GM13976 (cell line): ENCODE results near the gene BCL2L14.

Source experiments
- DNase-seq: peaks from one replicate; pipeline ENCODE4 v3.0.0; 2012; ENCODE audit warnings: low spot score
- in situ Hi-C: fragments of 300-500 bp; cut with MboI; formaldehyde crosslinking; loops from one replicate; pipeline ENCODE4 v1.12.0; 2022; ENCODE audit warnings: low sequenced_read_pairs, mixed read lengths, inconsistent platforms; ENCODE audit not compliant: unreplicated experiment
- TF ChIP-seq, protein P1 (sequence below): IDR thresholded peaks from 2 replicates; pipeline ENCODE4 v1.5.1; 2012; ENCODE audit warnings: borderline replicate concordance, mild to moderate bottlenecking; ENCODE audit not compliant: insufficient read depth; ENCODE audit errors: extremely low read depth, missing control alignments, control extremely low read depth

Gene BCL2L14

DNA sequence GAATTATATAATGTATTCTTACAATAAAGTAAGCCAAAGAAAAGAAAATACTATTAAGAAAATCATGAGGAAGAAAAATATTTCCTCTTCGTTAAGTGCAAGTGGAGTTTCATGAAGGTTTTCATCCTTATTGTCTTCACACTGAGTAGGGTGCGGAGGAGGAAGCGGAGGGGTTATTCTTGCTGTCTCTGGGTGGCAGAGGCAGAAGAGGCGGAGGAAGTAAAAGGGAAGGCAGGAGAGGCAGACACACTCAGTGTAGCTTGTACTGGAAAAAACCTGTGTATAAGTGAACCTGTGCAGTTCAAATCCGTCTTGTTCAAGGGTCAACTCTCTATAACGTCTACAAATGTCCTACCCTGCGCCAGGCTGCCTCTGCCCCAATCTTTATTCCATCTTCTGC, 22.0 kb upstream of the BCL2L14 start:
- DNase-seq: no peak
- TF ChIP-seq, protein P1, sequence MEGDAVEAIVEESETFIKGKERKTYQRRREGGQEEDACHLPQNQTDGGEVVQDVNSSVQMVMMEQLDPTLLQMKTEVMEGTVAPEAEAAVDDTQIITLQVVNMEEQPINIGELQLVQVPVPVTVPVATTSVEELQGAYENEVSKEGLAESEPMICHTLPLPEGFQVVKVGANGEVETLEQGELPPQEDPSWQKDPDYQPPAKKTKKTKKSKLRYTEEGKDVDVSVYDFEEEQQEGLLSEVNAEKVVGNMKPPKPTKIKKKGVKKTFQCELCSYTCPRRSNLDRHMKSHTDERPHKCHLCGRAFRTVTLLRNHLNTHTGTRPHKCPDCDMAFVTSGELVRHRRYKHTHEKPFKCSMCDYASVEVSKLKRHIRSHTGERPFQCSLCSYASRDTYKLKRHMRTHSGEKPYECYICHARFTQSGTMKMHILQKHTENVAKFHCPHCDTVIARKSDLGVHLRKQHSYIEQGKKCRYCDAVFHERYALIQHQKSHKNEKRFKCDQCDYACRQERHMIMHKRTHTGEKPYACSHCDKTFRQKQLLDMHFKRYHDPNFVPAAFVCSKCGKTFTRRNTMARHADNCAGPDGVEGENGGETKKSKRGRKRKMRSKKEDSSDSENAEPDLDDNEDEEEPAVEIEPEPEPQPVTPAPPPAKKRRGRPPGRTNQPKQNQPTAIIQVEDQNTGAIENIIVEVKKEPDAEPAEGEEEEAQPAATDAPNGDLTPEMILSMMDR: no peak
- in situ Hi-C loops: no loop called here

DNA sequence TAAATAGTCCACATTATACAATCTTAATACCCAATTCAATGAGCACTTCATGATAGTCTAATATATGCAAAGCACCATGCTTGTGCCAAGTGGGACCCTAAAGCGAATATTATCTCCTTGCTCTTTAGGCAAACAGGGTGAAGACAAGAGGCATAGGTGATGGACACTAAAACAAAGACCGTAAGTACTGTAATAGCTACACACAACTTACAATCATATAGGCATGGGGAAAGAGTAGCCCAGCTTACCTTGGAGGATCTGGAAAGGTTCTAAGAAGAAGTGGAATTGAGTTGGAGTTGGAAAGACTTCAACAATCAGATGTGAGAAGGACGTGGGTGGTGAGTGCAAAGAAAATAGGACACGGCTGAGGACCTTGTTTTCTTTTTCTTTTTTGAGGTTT, 19.1 kb upstream of the BCL2L14 start:
- DNase-seq: no peak
- in situ Hi-C loops: no loop called here
- TF ChIP-seq, protein P1: no peak

DNA sequence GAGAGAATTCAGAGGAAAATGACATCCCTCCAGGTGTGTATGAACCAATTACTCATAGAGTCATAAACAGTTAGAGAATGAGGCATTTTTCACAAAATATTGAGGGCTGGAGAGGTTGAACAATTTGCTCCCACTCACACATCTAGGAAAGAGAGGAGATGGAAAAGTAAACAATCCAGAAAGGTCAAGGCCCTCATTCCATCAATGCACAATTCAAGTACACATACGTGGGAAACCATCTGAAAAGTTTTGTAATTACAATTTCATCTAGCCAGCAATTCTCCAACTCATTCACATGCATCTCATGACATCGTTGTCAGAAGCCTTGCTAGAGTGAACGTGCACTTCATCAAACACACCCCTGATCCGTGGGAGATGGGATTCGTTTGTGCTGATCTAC, 15.7 kb upstream of the BCL2L14 start:
- TF ChIP-seq, protein P1: no peak
- in situ Hi-C loops: no loop called here
- no peak for DNase-seq

DNA sequence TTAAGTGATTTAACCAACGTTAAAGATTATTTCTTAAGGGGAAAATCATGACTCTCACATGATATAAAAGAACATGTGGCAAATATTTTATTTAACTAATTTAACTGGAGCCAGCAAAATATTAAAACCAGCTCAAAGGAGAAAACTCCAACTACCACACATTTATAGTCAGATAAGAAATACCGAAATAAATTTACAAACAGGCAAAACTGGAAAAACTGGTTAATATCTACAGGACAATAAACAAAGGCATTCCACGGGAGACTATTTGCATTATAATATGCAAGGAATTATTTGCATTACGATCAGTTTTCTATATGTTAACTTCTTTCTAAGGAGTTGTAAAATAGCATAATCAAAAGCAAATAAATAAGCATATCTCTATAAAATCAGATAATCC, 13.8 kb upstream of the BCL2L14 start:
- TF ChIP-seq, protein P1: no peak
- in situ Hi-C loops: no loop called here
- no peak for DNase-seq

DNA sequence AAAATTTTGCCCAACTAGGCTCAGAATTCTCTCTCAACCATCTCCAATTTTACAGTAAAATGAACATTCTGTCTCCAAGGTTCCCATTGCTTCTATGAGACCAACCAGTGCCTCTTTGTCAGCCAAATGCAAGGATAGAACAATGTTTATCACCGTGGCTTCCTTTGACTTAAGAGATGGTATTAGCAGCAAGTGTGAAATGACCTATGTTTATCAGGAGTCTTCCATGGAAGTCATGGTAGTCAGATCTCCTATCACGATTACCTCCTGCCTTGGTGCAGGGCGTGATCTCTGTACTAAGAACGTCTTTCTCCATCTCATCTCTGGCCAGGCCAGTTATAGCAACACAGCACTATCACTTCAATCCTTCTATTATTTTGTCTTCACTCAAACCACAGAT, 6.1 kb upstream of the BCL2L14 start:
- DNase-seq: no peak
- TF ChIP-seq, protein P1: no peak
- in situ Hi-C loops: no loop called here

DNA sequence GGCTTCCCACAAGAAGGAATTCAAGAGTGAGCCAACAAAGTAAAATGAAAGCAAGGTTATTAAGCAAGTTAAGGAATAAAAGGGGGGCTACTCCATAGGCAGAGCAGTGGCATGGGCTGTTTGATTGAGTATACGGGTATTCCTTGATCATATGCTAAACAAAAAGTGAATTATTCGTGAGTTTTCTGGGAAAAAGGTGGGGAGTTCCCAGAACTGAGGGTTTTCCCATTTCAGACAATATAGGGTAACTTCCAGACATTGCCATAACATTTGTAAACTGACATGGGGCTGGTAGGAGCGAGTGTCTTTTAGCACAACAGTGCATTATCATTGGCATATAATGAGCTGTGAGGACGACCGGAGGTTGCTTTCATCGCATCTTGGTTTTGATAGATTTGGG, 2.0 kb upstream of the BCL2L14 start:
- TF ChIP-seq, protein P1: no peak
- DNase-seq: no peak
- in situ Hi-C loops: no loop called here

DNA sequence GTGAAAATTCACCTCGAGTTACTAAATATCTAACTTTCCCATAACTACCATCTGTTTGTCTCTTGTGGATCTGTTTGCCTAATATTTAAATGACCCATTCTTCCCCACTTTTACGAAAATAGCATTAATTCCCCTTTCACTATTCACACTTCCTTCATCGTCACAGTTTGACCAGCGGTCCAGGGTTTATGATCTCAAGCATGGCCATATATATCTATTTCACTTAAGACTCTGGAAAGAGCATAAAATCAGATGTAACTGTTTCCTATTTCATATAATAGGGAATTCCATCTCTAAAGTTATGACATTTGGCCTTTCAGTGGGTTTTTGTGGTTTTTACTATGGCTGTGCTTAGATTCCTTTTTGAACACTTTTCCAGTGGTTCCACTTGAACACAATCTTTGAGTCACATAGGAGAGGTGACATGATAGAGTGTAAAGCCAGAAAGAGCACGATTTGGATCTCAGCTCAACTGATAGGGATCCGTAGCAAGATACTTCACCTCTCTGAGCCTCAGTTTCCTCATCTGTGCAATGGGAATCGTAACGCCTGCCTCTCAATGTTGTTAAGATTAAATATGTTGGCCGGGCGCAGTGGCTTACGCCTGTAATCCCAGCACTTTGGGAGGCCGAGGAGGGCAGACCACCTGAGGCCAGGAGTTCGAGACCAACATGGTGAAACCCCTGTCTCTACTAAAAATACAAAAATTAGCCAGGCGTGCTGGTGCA, 754 bp upstream of the BCL2L14 start:
- DNase-seq: no peak
- TF ChIP-seq, protein P1: no peak
- in situ Hi-C loops: no loop called here
